SH-SY5Y (cell line): ENCODE data around the gene CORIN.

Experiments
- GATA2 ChIP-seq: IDR thresholded peaks from 2 replicates; pipeline ENCODE4 v1.6.1; 2011; ENCODE audit warnings: mild to moderate bottlenecking, low read depth, low read length
- GATA3 ChIP-seq: IDR thresholded peaks from 2 replicates; pipeline ENCODE4 v1.6.1; 2011; ENCODE audit warnings: low read depth, mild to moderate bottlenecking, low read length, moderate library complexity

DNA sequence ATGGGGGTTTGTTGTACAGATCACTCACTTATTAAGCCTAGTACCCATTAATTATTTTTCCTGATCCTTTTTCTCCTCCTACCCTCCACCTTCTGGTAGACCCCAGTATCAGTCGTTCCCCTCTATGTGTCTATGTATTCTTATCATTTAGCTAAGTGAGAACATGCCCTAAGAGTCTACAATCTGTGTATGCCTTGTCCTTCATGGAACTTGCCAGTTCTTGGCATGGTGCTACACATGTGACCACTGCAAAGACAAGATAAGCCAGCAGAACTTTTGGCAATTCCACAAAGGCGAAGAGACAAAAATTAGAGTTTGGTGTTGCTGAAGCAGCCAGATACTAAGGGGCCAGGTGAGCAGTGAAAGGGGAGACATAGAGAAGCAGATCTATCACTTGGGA is 101.3 kb downstream of the CORIN start:
- no peak for TF ChIP-seq GATA2
- TF ChIP-seq GATA3: no peak
